SH-SY5Y (cell line): ENCODE measurements around the gene RNF183.

Source experiments
- GATA2 ChIP-seq: IDR thresholded peaks from 2 replicates; pipeline ENCODE4 v1.6.1; 2011; ENCODE audit warnings: mild to moderate bottlenecking, low read depth, low read length
- GATA3 ChIP-seq: IDR thresholded peaks from 2 replicates; pipeline ENCODE4 v1.6.1; 2011; ENCODE audit warnings: low read depth, mild to moderate bottlenecking, low read length, moderate library complexity

DNA sequence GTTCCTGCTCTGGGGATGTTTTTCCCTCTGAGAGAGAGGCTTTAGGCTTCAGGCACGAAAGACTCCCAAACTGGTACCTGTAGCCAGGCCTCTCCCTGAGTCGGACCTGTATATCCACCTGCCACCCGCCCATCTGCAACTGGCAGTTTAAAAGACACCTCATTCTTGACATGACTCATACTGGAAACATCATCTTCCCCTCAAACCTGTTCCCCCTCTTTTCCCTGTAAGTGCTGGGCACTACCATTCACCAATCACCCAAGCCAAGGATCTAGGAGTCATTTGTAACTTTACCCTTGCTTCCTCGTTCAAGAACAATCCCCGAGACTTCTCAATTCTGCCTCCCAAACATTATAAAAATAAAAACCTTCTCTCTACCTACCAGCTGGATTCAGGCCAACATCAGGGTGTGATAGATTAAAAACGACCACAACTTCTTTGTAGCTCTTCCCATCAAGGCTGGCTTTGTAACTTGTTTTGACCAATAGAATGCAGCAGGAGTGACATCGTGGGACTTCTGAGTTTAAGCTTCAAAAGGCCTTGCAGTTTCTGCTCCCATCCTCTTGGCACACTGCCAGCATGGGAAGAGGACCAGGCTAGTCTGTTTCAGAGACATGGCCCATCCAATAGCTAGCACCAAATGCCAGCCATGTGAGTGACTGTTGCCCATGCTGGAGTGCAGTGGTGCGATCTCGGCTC, 38.7 kb upstream of the RNF183 start:
- TF ChIP-seq GATA2 (no peak), GATA3 (no peak)
